ENCODE results near the gene NABP1. TPM values are rescaled to one million over a fixed set of nuclear protein-coding genes. Genes with fewer than 3 reads are reported as not detected.

The NABP1 gene
- total and polyA plus RNA-seq, 3 experiments from 2014 or later = 13.9 to 48.2 (median 44.9) TPM

GRCh38 chr2:191636235-191636543 is 41.7 kb upstream of the NABP1 start:
- H3K4me1 Mint-ChIP-seq = peaks cover 43 to 58% (median 43%) of the 10 kb centered on the region in 3 donors
- CTCF ChIA-PET = no interaction called here

GRCh38 chr2:191636586-191636985 is 41.4 kb upstream of the NABP1 start:
- Mint-ChIP-seq H3K4me3 (no peak overlapping the region), H3K27ac (peak overlapping the region in 1 of 8 donors; percentile 43), H3K36me3 (no peaks in the 10 kb centered on the region), H3K9me3 (no peaks in the 10 kb centered on the region), H3K27me3 (peaks cover 0 to under 1% of the 10 kb centered on the region in 2 donors), H3K4me1 (peaks cover 43 to 58% (median 44%) of the 10 kb centered on the region in 3 donors)
- CTCF ChIA-PET = no interaction called here
- Histone ChIP-seq H3K9me3 (ENCODE audit: low read length) (no peaks in the 10 kb centered on the region), H3K36me3 (ENCODE audit: insufficient read depth, low read length) (no peaks in the 10 kb centered on the region), H3K27me3 (ENCODE audit: insufficient read depth, low read length, poor library complexity, severe bottlenecking) (no peaks in the 10 kb centered on the region), H3K27ac (ENCODE audit: low read depth, low read length) (peak overlapping the region; percentile 64), H3K4me1 (ENCODE audit: insufficient read depth, low read length) (peaks cover 42% of the 10 kb centered on the region), H3K4me3 (ENCODE audit: low read length) (no peak overlapping the region)
- POLR2A ChIA-PET = interaction anchor here (3.0 kb wide), 1 partner anchor 40 kb away, joined by 42 read pairs; the partner anchor contains the start of gene NABP1
- DNase-seq = no peak

More at GRCh38 chr2:191636235-191636543, 41.7 kb upstream of the NABP1 start:
- no peaks in the 10 kb centered on the region for H3K36me3 ChIP-seq (ENCODE audit: insufficient read depth, low read length)
- H3K27ac ChIP-seq (ENCODE audit: low read depth, low read length) = no peak overlapping the region
- DNase-seq = no peak
- H3K4me3 ChIP-seq (ENCODE audit: low read length) = no peak overlapping the region
- Mint-ChIP-seq H3K4me3 (no peak overlapping the region), H3K27me3 (no peaks in the 10 kb centered on the region), H3K36me3 (no peaks in the 10 kb centered on the region), H3K9me3 (no peaks in the 10 kb centered on the region), H3K27ac (no peak overlapping the region)
- H3K9me3 ChIP-seq (ENCODE audit: low read length) = no peaks in the 10 kb centered on the region
- H3K4me1 ChIP-seq (ENCODE audit: insufficient read depth, low read length) = peaks cover 42% of the 10 kb centered on the region
- POLR2A ChIA-PET = interaction anchor here (0.6 to 3.0 kb wide), 2 partner anchors 41 to 42 kb away, joined by 3 to 42 read pairs; partner anchors contain the start of gene NABP1
- no peaks in the 10 kb centered on the region for H3K27me3 ChIP-seq (ENCODE audit: insufficient read depth, low read length, poor library complexity, severe bottlenecking)

GRCh38 chr2:191637182-191638078 is 40.5 kb upstream of the NABP1 start:
- no peaks in the 10 kb centered on the region for H3K27me3 ChIP-seq (ENCODE audit: insufficient read depth, low read length, poor library complexity, severe bottlenecking)
- H3K4me1 Mint-ChIP-seq = peaks cover 44 to 64% (median 48%) of the 10 kb centered on the region in 3 donors

GRCh38 chr2:191638079-191638801 is 39.7 kb upstream of the NABP1 start:
- peak overlapping the region; percentile 16 for H3K4me3 ChIP-seq (ENCODE audit: low read length)
- no peaks in the 10 kb centered on the region for H3K36me3 ChIP-seq (ENCODE audit: insufficient read depth, low read length)
- peaks cover 42% of the 10 kb centered on the region for H3K4me1 ChIP-seq (ENCODE audit: insufficient read depth, low read length)
- peak overlapping the region; percentile 64 for H3K27ac ChIP-seq (ENCODE audit: low read depth, low read length)
- no peaks in the 10 kb centered on the region for H3K9me3 ChIP-seq (ENCODE audit: low read length)
- Mint-ChIP-seq H3K27me3 (peaks cover 0 to 4% of the 10 kb centered on the region in 2 donors), H3K4me1 (peaks cover 45 to 65% (median 48%) of the 10 kb centered on the region in 3 donors), H3K9me3 (no peaks in the 10 kb centered on the region), H3K27ac (peak overlapping the region; percentile 56 to 95 (median 86)), H3K4me3 (peak overlapping the region in 6 of 7 donors; percentile 29 to 73 (median 52)), H3K36me3 (no peaks in the 10 kb centered on the region)
- CTCF ChIA-PET = interaction anchor here (0.9 to 1.4 kb wide), 3 partner anchors 20 to 38 kb away, joined by 3 to 4 read pairs (median 3); no protein-coding TSS in a partner anchor
- DNase-seq = no peak
- POLR2A ChIA-PET = interaction anchor here (1.1 to 3.0 kb wide), 4 partner anchors 13 to 39 kb away, joined by 3 to 42 read pairs (median 5); partner anchors contain the start of gene NABP1
- no peaks in the 10 kb centered on the region for H3K27me3 ChIP-seq (ENCODE audit: insufficient read depth, low read length, poor library complexity, severe bottlenecking)

More at GRCh38 chr2:191637182-191638078, 40.5 kb upstream of the NABP1 start:
- Mint-ChIP-seq H3K36me3 (no peaks in the 10 kb centered on the region), H3K9me3 (no peaks in the 10 kb centered on the region), H3K4me3 (peak overlapping the region in 6 of 7 donors; percentile 36 to 73 (median 52)), H3K27ac (peak overlapping the region; percentile 77 to 95 (median 86)), H3K27me3 (peaks cover 0 to 4% of the 10 kb centered on the region in 2 donors)
- H3K4me3 ChIP-seq (ENCODE audit: low read length) = peak overlapping the region; percentile 16
- peaks cover 42% of the 10 kb centered on the region for H3K4me1 ChIP-seq (ENCODE audit: insufficient read depth, low read length)
- H3K27ac ChIP-seq (ENCODE audit: low read depth, low read length) = peak overlapping the region; percentile 64
- no peaks in the 10 kb centered on the region for H3K9me3 ChIP-seq (ENCODE audit: low read length)
- no peaks in the 10 kb centered on the region for H3K36me3 ChIP-seq (ENCODE audit: insufficient read depth, low read length)
- ChIA-PET POLR2A (interaction anchor here (1.1 to 3.0 kb wide), 4 partner anchors 13 to 39 kb away, joined by 3 to 42 read pairs (median 5); partner anchors contain the start of gene NABP1), CTCF (interaction anchor here (0.9 to 1.4 kb wide), 2 partner anchors 23 to 39 kb away, joined by 3 to 4 read pairs; no protein-coding TSS in a partner anchor)
- peak in 2 of 5 donors; percentile 16 to 24 for DNase-seq

GRCh38 chr2:191638802-191639172 is 39.1 kb upstream of the NABP1 start:
- Histone ChIP-seq H3K4me1 (ENCODE audit: insufficient read depth, low read length) (peaks cover 42% of the 10 kb centered on the region), H3K27me3 (ENCODE audit: insufficient read depth, low read length, poor library complexity, severe bottlenecking) (no peaks in the 10 kb centered on the region), H3K9me3 (ENCODE audit: low read length) (no peaks in the 10 kb centered on the region), H3K36me3 (ENCODE audit: insufficient read depth, low read length) (no peaks in the 10 kb centered on the region), H3K4me3 (ENCODE audit: low read length) (no peak overlapping the region), H3K27ac (ENCODE audit: low read depth, low read length) (peak overlapping the region; percentile 64)
- H3K27ac Mint-ChIP-seq = peak overlapping the region in 7 of 8 donors; percentile 77 to 95 (median 87)
- peaks cover 45 to 65% (median 48%) of the 10 kb centered on the region in 3 donors for H3K4me1 Mint-ChIP-seq
- peaks cover 0 to 4% of the 10 kb centered on the region in 2 donors for H3K27me3 Mint-ChIP-seq
- H3K9me3 Mint-ChIP-seq = no peaks in the 10 kb centered on the region
- no peak for DNase-seq
- ChIA-PET POLR2A (interaction anchor here (1.1 to 3.0 kb wide), 2 partner anchors 32 to 38 kb away, joined by 3 to 42 read pairs; partner anchors contain the start of gene NABP1), CTCF (interaction anchor here (1.0 to 1.4 kb wide), 2 partner anchors 21 to 37 kb away, joined by 3 to 4 read pairs; no protein-coding TSS in a partner anchor)
- H3K36me3 Mint-ChIP-seq = no peaks in the 10 kb centered on the region
- H3K4me3 Mint-ChIP-seq = peak overlapping the region in 4 of 7 donors; percentile 10 to 73 (median 39)

- Histone ChIP-seq H3K36me3 (ENCODE audit: insufficient read depth, low read length) (no peaks in the 10 kb centered on the region), H3K27ac (ENCODE audit: low read depth, low read length) (no peak overlapping the region), H3K9me3 (ENCODE audit: low read length) (no peaks in the 10 kb centered on the region), H3K27me3 (ENCODE audit: insufficient read depth, low read length, poor library complexity, severe bottlenecking) (no peaks in the 10 kb centered on the region), H3K4me3 (ENCODE audit: low read length) (no peak overlapping the region), H3K4me1 (ENCODE audit: insufficient read depth, low read length) (peaks cover 35% of the 10 kb centered on the region)
- peaks cover 0 to 7% (median 0%) of the 10 kb centered on the region in 5 donors for H3K9me3 Mint-ChIP-seq
- ChIA-PET CTCF (no interaction called here), POLR2A (interaction anchor here (1.3 kb wide), 1 partner anchor 36 kb away, joined by 3 read pairs; the partner anchor contains the start of gene NABP1)
- H3K36me3 Mint-ChIP-seq = peaks cover 0 to 10% (median 2%) of the 10 kb centered on the region in 3 donors
- H3K27me3 Mint-ChIP-seq = peaks cover 0 to 10% of the 10 kb centered on the region in 2 donors
- no peak overlapping the region for H3K4me3 Mint-ChIP-seq
- H3K27ac Mint-ChIP-seq = peak overlapping the region in 1 of 8 donors; percentile 57
- DNase-seq = no peak
- H3K4me1 Mint-ChIP-seq = peaks cover 36 to 49% (median 40%) of the 10 kb centered on the region in 3 donors
Measured at GRCh38 chr2:191641609-191642008, 36.3 kb upstream of the NABP1 start.

GRCh38 chr2:191642541-191642940 is 35.4 kb upstream of the NABP1 start:
- Histone ChIP-seq H3K4me3 (ENCODE audit: low read length) (no peak overlapping the region), H3K27me3 (ENCODE audit: insufficient read depth, low read length, poor library complexity, severe bottlenecking) (no peaks in the 10 kb centered on the region), H3K36me3 (ENCODE audit: insufficient read depth, low read length) (no peaks in the 10 kb centered on the region), H3K4me1 (ENCODE audit: insufficient read depth, low read length) (peaks cover 26% of the 10 kb centered on the region), H3K27ac (ENCODE audit: low read depth, low read length) (no peak overlapping the region), H3K9me3 (ENCODE audit: low read length) (no peaks in the 10 kb centered on the region)
- Mint-ChIP-seq H3K27ac (peak overlapping the region in 2 of 8 donors; percentile 73 to 83), H3K27me3 (peaks cover 0 to 11% of the 10 kb centered on the region in 2 donors), H3K9me3 (peaks cover 0 to 7% (median 0%) of the 10 kb centered on the region in 5 donors), H3K4me3 (no peak overlapping the region), H3K36me3 (peaks cover 0 to 11% (median 2%) of the 10 kb centered on the region in 3 donors), H3K4me1 (peaks cover 27 to 40% (median 31%) of the 10 kb centered on the region in 3 donors)
- ChIA-PET POLR2A (no interaction called here), CTCF (no interaction called here)
- no peak for DNase-seq
